COLO829 (cell line): ENCODE measurements around the gene MARCHF3.
"Not testable (repeated sequence)": the region's sequence is repeated elsewhere in the genome, so short reads cannot be mapped to it uniquely, and the experiment has no call there.

Experiments
- DNase-seq: peaks from one replicate; pipeline ENCODE4 v3.0.0; 2012; ENCODE audit warnings: low spot score

MARCHF3 gene

GRCh38 chr5:127011961-127012644, 18.3 kb downstream of the MARCHF3 start:
- DNase-seq: no peak

DNA sequence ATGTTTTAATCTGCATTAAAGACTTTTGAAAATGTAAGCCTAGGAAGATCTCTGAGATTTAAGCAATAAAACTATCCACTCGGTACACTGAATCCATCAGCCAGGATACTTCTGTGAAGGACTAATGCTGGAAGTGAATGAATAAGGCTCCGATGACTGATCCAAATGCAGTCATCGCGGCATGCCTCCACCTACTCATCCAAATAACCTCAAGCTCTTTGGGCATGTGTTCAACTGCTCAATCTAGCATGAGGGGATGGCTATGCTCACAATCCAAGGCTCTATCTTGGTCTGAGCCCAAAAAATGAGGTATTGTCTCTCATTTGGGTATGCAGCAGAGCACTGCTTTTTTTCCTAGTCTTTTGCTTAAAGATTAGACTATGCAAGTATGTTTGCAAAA, 19.2 kb downstream of the MARCHF3 start:
- DNase-seq: no peak

DNA sequence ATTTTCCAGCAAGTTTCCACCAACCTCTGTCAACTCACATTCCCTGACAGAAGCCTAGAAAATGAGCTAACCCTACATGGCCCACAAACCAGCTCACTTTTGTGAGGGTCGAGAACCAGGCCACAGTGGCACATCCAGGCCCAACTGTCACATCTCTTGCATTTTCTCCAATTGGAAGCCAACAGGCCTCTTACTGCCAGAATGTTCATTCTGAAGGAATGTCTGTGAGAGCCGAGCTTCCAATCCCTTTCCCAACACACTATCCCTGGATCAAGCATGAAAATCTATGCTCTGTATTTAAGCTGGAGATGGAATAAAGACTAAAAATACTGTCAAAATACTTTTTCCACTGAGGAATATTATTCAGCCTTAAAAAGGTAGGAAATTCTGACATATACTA, 20.0 kb downstream of the MARCHF3 start:
- no peak for DNase-seq

DNA sequence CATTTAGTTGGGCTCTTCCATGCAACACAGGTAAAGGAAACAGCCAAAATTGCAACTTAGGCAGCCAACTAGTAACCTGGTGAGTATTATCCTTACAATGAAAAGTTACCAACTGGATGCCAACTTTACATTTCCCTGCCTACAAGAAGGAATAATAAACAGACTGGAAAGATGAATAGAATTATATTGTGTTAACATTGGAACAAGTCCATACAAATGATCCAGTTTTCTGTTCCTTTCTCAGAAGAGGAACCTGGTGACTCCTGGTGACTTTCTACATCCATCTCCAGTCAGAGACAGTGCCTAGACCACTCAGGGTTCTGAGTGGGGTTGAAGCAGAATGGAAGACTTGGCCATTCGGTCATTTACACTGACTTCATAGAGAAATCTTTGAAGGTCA, 20.6 kb downstream of the MARCHF3 start:
- DNase-seq: no peak

GRCh38 chr5:127008300-127008975, 21.9 kb downstream of the MARCHF3 start:
- no peak for DNase-seq

- no peak for DNase-seq
Measured at GRCh38 chr5:127007522-127007921, 22.8 kb downstream of the MARCHF3 start.

GRCh38 chr5:127006744-127007143, 23.6 kb downstream of the MARCHF3 start:
- DNase-seq: no peak

DNA sequence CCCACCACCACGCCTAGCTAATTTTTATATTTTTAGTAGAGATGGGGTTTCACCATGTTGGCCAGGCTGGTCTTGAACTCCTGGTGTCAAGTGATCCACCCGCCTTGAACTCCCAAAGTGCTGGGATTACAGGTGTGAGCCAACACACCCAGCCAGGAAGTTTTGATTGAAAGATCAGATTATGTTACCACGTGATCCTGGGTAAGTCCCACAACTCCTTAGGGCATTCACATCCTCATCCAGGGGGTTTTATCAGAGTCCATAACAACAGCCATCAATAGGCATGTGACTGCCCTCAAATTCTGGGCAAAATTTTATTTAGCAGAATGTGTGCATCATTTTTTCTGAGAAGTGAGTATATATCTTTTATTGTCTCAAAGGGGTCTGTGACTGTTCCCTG, 25.1 kb downstream of the MARCHF3 start:
- not testable (repeated sequence) for DNase-seq

GRCh38 chr5:127004721-127005120, 25.6 kb downstream of the MARCHF3 start:
- no peak for DNase-seq

GRCh38 chr5:127003798-127004495, 26.4 kb downstream of the MARCHF3 start:
- DNase-seq: no peak

DNA sequence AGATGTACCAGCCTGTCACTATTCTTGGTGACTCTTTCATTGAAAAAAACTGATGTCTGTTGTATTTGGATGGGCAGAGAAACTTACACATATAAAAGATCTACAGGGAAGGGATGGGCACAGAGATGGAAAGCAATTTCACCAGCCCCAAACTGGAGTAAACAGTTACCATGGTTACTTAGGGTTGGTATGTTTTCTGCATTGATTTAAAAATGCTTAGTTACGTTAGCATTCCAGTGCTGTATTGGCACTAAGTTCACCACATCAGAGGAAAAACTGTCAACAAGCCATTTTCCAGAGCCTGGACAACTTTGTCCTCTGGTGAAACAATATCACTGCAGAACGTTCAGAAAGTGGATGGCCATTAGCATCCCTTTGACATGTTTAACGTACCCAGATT, 28.0 kb downstream of the MARCHF3 start:
- no peak for DNase-seq

- no peak for DNase-seq
Measured at GRCh38 chr5:127001621-127002296, 28.6 kb downstream of the MARCHF3 start.

DNA sequence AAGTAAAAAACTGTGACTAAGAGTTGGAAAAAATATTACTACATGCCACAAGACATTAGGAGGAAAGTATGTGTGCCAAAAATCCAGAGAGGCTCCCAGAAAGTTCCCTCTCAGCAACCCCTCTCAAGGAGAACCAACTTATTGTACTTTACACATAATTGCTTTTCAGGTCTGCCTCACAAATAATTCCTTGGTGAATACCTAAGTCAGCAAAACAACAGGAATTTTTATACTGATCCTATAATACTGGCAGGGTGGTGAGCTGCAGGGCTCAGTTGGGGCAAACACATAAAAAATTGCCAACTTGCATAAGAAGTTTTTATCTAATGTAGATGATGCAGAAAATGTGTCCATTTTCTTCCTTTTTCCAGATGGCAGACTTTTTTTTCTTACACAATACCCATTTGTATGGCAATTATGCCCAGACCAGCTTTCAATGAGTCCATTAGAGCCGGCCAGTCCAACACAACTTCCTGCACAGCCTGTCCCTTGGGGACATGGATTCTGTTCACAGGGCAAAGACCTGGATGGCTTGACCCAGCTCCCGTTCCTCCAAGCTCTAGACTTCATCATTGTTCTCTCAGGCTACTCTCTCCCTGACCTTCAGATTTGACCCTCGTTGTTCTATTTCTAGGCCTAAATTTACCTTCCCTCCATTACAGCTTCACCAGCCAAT, 31.3 kb downstream of the MARCHF3 start:
- peak; percentile 22 for DNase-seq

GRCh38 chr5:126998201-126998631, 32.1 kb downstream of the MARCHF3 start:
- DNase-seq: no peak

DNA sequence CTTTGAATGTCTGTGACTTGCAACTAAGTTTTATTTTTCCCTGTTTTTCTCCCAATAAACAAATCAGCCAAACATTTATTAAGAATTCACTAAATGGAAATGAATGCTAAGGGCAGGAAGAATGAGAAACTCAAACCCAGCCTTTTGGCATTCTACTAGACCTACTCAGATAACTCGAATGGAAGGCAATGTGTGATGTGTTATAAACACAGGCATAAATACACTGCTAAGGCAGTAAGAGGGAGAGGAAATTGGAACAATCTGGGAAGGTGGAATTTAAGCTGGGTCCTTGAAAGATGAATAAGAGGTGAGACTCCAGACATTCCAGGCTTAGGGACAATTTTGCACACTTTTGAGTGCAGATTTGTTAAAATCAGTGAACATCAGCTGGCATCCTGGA, 34.7 kb downstream of the MARCHF3 start:
- no peak for DNase-seq

DNA sequence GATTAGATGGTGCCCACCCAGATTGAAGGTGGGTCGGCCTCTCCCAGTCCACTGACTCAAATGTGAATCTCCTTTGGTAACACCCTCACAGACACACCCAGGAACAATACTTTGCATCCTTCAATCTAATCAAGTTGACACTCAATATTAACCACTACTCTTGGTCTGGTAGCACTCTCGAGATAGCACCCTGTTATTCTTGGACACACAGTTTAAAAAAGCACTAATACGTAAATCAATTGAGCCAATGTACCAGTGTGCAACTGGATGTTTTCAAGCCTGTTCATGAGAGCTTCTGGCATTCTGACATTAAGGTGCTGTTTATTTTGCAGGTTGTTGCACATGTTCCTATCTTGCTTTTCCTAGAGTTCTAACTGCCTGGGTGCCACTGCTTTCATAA, 35.3 kb downstream of the MARCHF3 start:
- DNase-seq: no peak

- no peak for DNase-seq
Measured at GRCh38 chr5:126994485-126994884, 35.9 kb downstream of the MARCHF3 start.

DNA sequence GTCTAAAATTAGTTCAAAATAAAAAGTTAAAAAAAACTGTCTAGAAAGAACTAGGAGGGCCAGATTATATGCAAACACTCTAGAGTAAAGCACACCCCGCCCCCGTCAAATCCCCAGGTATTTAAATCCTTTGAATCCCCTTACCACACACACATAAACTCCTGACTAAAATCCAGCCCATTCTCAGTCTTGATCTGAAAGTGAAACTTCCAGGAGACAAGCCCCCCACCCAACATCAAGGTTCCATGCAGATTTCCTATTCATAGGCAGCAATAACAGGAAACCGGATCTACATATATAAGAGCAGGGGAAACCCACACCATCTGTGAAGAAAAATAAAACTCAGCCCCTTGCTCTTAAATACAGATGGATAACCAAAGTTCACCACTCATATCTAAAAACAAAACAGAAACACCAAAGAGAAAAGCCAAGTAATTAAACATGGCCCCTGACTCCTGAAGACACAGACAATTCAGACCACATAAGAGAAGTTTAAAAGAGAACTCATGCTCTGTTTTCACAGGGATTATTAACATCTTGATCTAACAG, 42.3 kb downstream of the MARCHF3 start:
- no peak for DNase-seq

DNA sequence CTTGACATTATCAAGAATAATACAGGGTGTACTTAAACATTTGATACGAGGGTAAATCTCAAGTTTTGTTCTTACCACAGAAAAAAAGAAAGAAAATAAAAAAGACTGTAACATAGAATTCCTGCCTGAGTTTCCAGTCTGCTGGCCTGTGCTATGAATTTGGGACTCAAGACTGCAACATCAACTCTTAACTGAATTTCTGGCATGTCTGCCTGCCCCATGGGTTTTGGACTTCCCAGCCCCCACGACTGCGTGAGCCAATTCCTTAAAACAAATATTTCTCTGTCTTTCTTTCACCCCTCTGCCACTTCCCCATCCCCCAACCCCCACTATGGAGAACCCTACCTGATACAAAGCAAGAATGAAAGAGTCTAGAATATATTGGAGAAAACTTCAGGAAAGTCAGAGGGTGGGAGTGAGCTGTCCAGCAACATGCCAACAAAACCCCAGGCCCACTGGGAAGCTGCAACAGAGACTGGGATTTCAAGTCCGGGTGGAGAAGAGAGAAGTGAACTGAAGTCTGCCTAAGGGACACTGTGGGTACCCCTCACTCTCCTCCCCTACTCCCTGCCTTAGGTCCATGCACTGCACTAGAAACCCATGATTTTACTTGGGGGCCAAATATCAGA, 43.0 kb downstream of the MARCHF3 start:
- DNase-seq: no peak

DNA sequence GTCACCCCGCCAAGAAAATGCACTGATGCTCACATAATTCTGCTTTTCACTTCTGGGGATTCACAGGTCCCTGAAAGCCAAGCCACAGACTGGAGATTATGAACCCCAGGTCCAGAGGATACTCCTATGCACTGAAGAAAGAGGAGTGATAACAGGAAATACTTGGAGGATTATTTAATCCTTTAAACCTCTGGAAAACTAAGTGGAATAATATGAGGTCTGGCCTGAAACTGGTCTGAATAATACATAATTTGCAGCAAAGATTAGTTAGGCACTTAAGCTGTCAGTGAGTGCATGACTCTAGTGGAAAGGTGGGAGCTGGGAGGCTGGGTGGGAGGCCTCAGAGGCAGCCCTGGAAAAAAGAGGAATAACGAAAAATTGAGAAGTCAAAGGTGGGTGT, 45.7 kb downstream of the MARCHF3 start:
- DNase-seq: no peak

- DNase-seq: no peak
Measured at GRCh38 chr5:126983874-126984266, 46.5 kb downstream of the MARCHF3 start.
